Raji (cell line): Measurements from ENCODE around the gene MYOG.

Source experiments
- POLR2A ChIP-seq: IDR thresholded peaks from 2 replicates; pipeline ENCODE4 v1.6.1; 2011; ENCODE audit warnings: low read depth, low read length, control low read depth; ENCODE audit not compliant: insufficient read depth

MYOG gene

GRCh38 chr1:203040513-203041275 is 45.1 kb downstream of the MYOG start:
- TF ChIP-seq POLR2A = no peak

GRCh38 chr1:203039609-203040512 is 46.0 kb downstream of the MYOG start:
- TF ChIP-seq POLR2A = no peak

- TF ChIP-seq POLR2A = no peak
Measured at GRCh38 chr1:203038891-203039608, 46.8 kb downstream of the MYOG start.

- no peak for TF ChIP-seq POLR2A
Measured at GRCh38 chr1:203038217-203038741, 47.5 kb downstream of the MYOG start.

GRCh38 chr1:203037509-203038190 is 48.2 kb downstream of the MYOG start:
- no peak for TF ChIP-seq POLR2A

GRCh38 chr1:203036537-203036936 is 49.3 kb downstream of the MYOG start:
- no peak for TF ChIP-seq POLR2A

GRCh38 chr1:203036135-203036534 is 49.7 kb downstream of the MYOG start:
- no peak for TF ChIP-seq POLR2A

GRCh38 chr1:203035111-203036000 is 50.5 kb downstream of the MYOG start:
- no peak for TF ChIP-seq POLR2A

- TF ChIP-seq POLR2A = no peak
Measured at GRCh38 chr1:203034422-203035110, 51.2 kb downstream of the MYOG start.

GRCh38 chr1:203033917-203034316 is 51.9 kb downstream of the MYOG start:
- no peak for TF ChIP-seq POLR2A

GRCh38 chr1:203033287-203033686 is 52.5 kb downstream of the MYOG start:
- no peak for TF ChIP-seq POLR2A
